AG08396 (cell line): ENCODE results near the gene ITPKC.
"Not testable (repeated sequence)": the region's sequence is repeated elsewhere in the genome, so short reads cannot be mapped to it uniquely, and the experiment has no call there.

ENCODE experiments used
- DNase-seq: peaks from one replicate; pipeline ENCODE4 v3.0.0; 2012; ENCODE audit warnings: low spot score, mixed read lengths

The ITPKC gene

GRCh38 chr19:40768869-40769268 is 52.0 kb downstream of the ITPKC start:
- DNase-seq, result no peak

GRCh38 chr19:40771101-40771862 is 54.4 kb downstream of the ITPKC start:
- DNase-seq, result not testable (repeated sequence)

GRCh38 chr19:40774916-40775631 is 58.2 kb downstream of the ITPKC start, which contains the start of gene MIA:
Gene MIA (plus strand): TSS chr19:40775521. CDS start chr19:40775543, 22 bp downstream.
- no peak for DNase-seq

GRCh38 chr19:40775632-40776022 is 58.7 kb downstream of the ITPKC start:
- DNase-seq, result no peak

GRCh38 chr19:40776364-40776763 is 59.5 kb downstream of the ITPKC start:
- DNase-seq, result no peak

- peak; percentile 89 for DNase-seq
These were observed 60.2 kb downstream of the ITPKC start for GRCh38 chr19:40776932-40777644.

GRCh38 chr19:40777645-40777936 is 60.7 kb downstream of the ITPKC start:
- DNase-seq, result no peak

- peak; percentile 98 for DNase-seq
These were observed 61.2 kb downstream of the ITPKC start, which contains the start of gene RAB4B for GRCh38 chr19:40777937-40778705. Gene RAB4B (plus strand): TSS chr19:40778247. CDS start chr19:40778376, 129 bp downstream.

- peak; percentile 40 for DNase-seq
These were observed 61.9 kb downstream of the ITPKC start for GRCh38 chr19:40778706-40779284.

GRCh38 chr19:40780582-40780981 is 63.7 kb downstream of the ITPKC start:
- no peak for DNase-seq

GRCh38 chr19:40781140-40781539 is 64.2 kb downstream of the ITPKC start:
- DNase-seq, result no peak

GRCh38 chr19:40783711-40784110 is 66.8 kb downstream of the ITPKC start:
- no peak for DNase-seq

GRCh38 chr19:40784146-40784545 is 67.2 kb downstream of the ITPKC start:
- DNase-seq, result not testable (repeated sequence)

- no peak for DNase-seq
These were observed 68.6 kb downstream of the ITPKC start for GRCh38 chr19:40785526-40785925.

GRCh38 chr19:40786060-40787037 is 69.4 kb downstream of the ITPKC start:
- no peak for DNase-seq
